Upper lobe of left lung (tissue), 6 donors: ENCODE measurements around the gene NHSL1. TPM values are rescaled to one million over a fixed set of nuclear protein-coding genes. Genes with fewer than 3 reads are reported as not detected.
A peak's percentile ranks its signal among the peaks of the same experiment; 100 is the strongest.

Source experiments
- ATAC-seq, 2 donors: fragments of 200-7000 bp; cut with Tn5 transposase; one replicate each; pipeline ENCODE4 v1.9.1; 2022; ENCODE audit warnings: mild to moderate bottlenecking in 2 of 2, moderate library complexity in 2 of 2; ENCODE audit not compliant: low FRiP score in 2 of 2
- DNase-seq, 2 donors: peaks; one replicate each; pipeline ENCODE4 v3.0.0-alpha.2; 2019 to 2020
- H3K27ac ChIP-seq, 4 donors: fragments of 200-600 bp; sonication (generic); one replicate each; pipeline ENCODE4 v1.5.1; 2016 to 2019
- H3K27me3 ChIP-seq, 4 donors: fragments of 200-600 bp; sonication (generic); one replicate each; pipeline ENCODE4 v1.5.1; 2017 to 2019
- H3K36me3 ChIP-seq, 4 donors: fragments of 200-600 bp; sonication (generic); one replicate each; pipeline ENCODE4 v1.5.1; 2016 to 2019
- H3K4me1 ChIP-seq, 4 donors: fragments of 200-600 bp; sonication (generic); one replicate each; pipeline ENCODE4 v1.5.1; 2018 to 2019
- H3K4me3 ChIP-seq, 4 donors: fragments of 200-600 bp; sonication (generic); one replicate each; pipeline ENCODE4 v1.5.1; 2017 to 2019; ENCODE audit warnings: mild to moderate bottlenecking in 2 of 4, moderate library complexity in 1 of 4
- H3K9me3 ChIP-seq, 4 donors: fragments of 200-600 bp; sonication (generic); one replicate each; pipeline ENCODE4 v1.5.1; 2018 to 2019
- CTCF ChIP-seq, 6 experiments: fragments of 450-650 bp in 4 of 6; fragments of 200-600 bp in 2 of 6; sonication (generic) in 2 of 6; IDR thresholded peaks; one replicate each; pipeline ENCODE4 v1.5.1; 2016 to 2019; ENCODE audit warnings: antibody characterized with exemption in 6 of 6
- EP300 ChIP-seq, 4 donors: sonication (generic); formaldehyde crosslinking; IDR thresholded peaks; one replicate each; pipeline ENCODE4 v1.5.1; 2017; ENCODE audit warnings: antibody characterized with exemption in 4 of 4, control low read depth in 2 of 4
- POLR2A ChIP-seq, 4 donors: fragments of 450-650 bp; IDR thresholded peaks; one replicate each; pipeline ENCODE4 v1.5.1; 2016 to 2017; ENCODE audit warnings: antibody characterized with exemption in 4 of 4, mild to moderate bottlenecking in 2 of 4
- POLR2AphosphoS5 ChIP-seq, 2 donors: sonication (generic); formaldehyde crosslinking; IDR thresholded peaks; one replicate each; pipeline ENCODE4 v1.5.1; 2017; ENCODE audit warnings: antibody characterized with exemption in 2 of 2
- WGBS, 2 donors: methylation state at CpG; one replicate each; pipeline ENCODE4 v1.1.5; 2017 to 2018; 5-methylcytosine and 5-hydroxymethylcytosine counted together
- total RNA-seq, 6 donors: library from RNA; depleted of rRNA in 4 of 6; stranded (reverse); fragments of >200 nt in 4 of 6; gene quantifications; one replicate each; pipeline versions ENCODE4 v1.1.0 to v1.2.1, GENCODE V29; 2016 to 2021
- donor health status: DM: no; HTN: no; CAD: no; lungs with moderate emphysema.
- donor health status: DM: no; HTN: yes; CAD: no; lungs with severe emphysema.

The NHSL1 gene
- total RNA-seq, 6 donors from 2014 or later: 37.3 to 80.2 (median 56.6) TPM

DNA sequence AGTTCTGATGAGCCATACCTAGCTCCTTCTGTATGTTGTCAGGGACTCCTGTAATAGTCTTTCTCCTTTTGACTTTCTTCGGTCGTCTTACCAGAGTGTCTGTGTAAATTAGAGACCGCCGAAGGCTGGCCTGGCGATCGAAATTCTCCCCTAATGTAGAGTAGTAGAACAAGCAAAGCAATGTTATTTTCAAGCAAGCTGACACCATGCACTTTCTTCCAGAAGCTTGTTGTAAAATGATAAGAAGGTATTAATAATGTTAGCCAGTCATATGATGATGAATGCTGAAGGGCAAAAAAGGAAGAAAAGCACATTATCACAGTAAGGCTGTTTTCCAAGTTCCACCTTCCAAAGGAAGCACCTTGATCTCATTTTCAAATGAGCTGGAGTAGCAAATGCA, 57.3 kb downstream of the NHSL1 start:
- DNase-seq (no peak), ATAC-seq (no peak)
- no peaks in the 10 kb centered on the region for H3K27me3 ChIP-seq
- WGBS, 2 donors: 87 to 96% methylated on average over 6 of the region's 6 CpGs
- no peak overlapping the region for H3K4me3 ChIP-seq
- TF ChIP-seq EP300 (IDR thresholded peaks at IDR 0.05): no peak
- no peak for TF ChIP-seq POLR2AphosphoS5 (IDR thresholded peaks at IDR 0.05)
- TF ChIP-seq CTCF (IDR thresholded peaks at IDR 0.05): no peak
- TF ChIP-seq POLR2A (IDR thresholded peaks at IDR 0.05): no peak
- no peaks in the 10 kb centered on the region for H3K4me1 ChIP-seq
- no peak overlapping the region for H3K27ac ChIP-seq
- no peaks in the 10 kb centered on the region for H3K9me3 ChIP-seq
- peaks cover 0 to 1% (median 0%) of the 10 kb centered on the region in 4 donors for H3K36me3 ChIP-seq

GRCh38 chr6:138440758-138441357, 58.4 kb downstream of the NHSL1 start:
- Histone ChIP-seq H3K9me3 (no peaks in the 10 kb centered on the region), H3K36me3 (no peaks in the 10 kb centered on the region), H3K4me1 (no peaks in the 10 kb centered on the region), H3K4me3 (no peak overlapping the region), H3K27me3 (no peaks in the 10 kb centered on the region), H3K27ac (no peak overlapping the region)
- 56 to 64% methylated on average over 4 of the region's 4 CpGs for WGBS, 2 donors
- TF ChIP-seq CTCF (IDR thresholded peaks at IDR 0.05): no peak
- TF ChIP-seq EP300 (IDR thresholded peaks at IDR 0.05): no peak
- no peak for TF ChIP-seq POLR2A (IDR thresholded peaks at IDR 0.05)
- TF ChIP-seq POLR2AphosphoS5 (IDR thresholded peaks at IDR 0.05): no peak
- DNase-seq (no peak), ATAC-seq (peak in 1 of 2 donors; percentile 50)

DNA sequence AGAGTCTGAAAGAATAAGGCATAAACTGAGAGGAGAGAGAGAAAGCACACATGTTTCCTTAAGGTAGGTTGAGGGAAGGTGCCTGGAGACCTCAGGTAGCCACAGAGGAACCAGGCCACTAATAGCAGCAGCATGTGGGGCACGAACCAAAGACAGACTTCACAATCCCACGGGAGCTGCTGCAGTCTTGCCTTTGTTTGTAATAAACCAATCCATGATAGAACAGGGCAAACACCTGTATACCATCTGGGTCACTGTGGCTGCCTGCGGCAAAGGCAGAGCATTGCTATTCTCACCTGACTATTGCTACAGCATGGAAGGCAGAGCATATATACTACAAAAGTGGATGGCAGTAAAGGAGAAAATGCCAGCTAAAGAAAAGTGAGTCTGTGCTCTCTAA, 59.0 kb downstream of the NHSL1 start:
- Histone ChIP-seq H3K27me3 (no peaks in the 10 kb centered on the region), H3K36me3 (no peaks in the 10 kb centered on the region), H3K27ac (no peak overlapping the region), H3K4me1 (peaks cover 0 to 1% (median 0%) of the 10 kb centered on the region in 4 donors), H3K4me3 (no peak overlapping the region), H3K9me3 (no peaks in the 10 kb centered on the region)
- WGBS, 2 donors: 76 to 83% methylated on average over 3 of the region's 3 CpGs
- ATAC-seq (no peak), DNase-seq (no peak)
- TF ChIP-seq EP300 (IDR thresholded peaks at IDR 0.05) (no peak), POLR2A (IDR thresholded peaks at IDR 0.05) (no peak), CTCF (IDR thresholded peaks at IDR 0.05) (no peak), POLR2AphosphoS5 (IDR thresholded peaks at IDR 0.05) (no peak)

GRCh38 chr6:138439546-138439945, 59.7 kb downstream of the NHSL1 start:
- no peak overlapping the region for H3K4me3 ChIP-seq
- TF ChIP-seq POLR2A (IDR thresholded peaks at IDR 0.05): no peak
- no peak for TF ChIP-seq CTCF (IDR thresholded peaks at IDR 0.05)
- TF ChIP-seq POLR2AphosphoS5 (IDR thresholded peaks at IDR 0.05): no peak
- no peak for TF ChIP-seq EP300 (IDR thresholded peaks at IDR 0.05)
- WGBS, 2 donors: 90 to 94% methylated on average over 7 of the region's 7 CpGs

DNA sequence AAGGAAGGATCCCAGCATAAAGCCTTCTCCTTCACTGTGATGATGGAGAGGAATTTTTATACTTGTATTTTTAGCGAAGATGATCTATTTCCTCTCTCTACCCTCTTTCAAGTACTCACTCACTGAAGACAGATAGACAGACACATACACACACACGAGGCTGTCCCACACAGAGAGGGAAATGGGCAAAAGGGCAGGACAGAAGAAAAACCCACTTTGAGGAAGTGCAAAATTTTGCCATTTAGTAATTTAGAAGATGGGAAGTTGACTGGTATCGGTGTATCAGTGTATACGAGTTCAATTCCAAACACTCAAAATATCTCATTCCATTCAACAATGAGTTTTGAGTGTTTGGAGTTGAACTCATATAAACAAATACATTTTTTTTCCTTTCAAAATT, 64.4 kb downstream of the NHSL1 start:
- TF ChIP-seq POLR2AphosphoS5 (IDR thresholded peaks at IDR 0.05) (no peak), CTCF (IDR thresholded peaks at IDR 0.05) (no peak), POLR2A (IDR thresholded peaks at IDR 0.05) (no peak), EP300 (IDR thresholded peaks at IDR 0.05) (no peak)
- Histone ChIP-seq H3K4me1 (peaks cover 0 to 6% (median 2%) of the 10 kb centered on the region in 4 donors), H3K9me3 (no peaks in the 10 kb centered on the region), H3K36me3 (peaks cover 0 to 9% (median 2%) of the 10 kb centered on the region in 4 donors), H3K4me3 (no peak overlapping the region), H3K27ac (no peak overlapping the region), H3K27me3 (no peaks in the 10 kb centered on the region)
- ATAC-seq (peak in 1 of 2 donors; percentile 46), DNase-seq (no peak)
- WGBS, 2 donors: 39 to 44% methylated on average over 4 of the region's 4 CpGs

More at GRCh38 chr6:138439546-138439945, 59.7 kb downstream of the NHSL1 start:
- DNase-seq (no peak), ATAC-seq (no peak)
- H3K36me3 ChIP-seq: no peaks in the 10 kb centered on the region
- no peaks in the 10 kb centered on the region for H3K9me3 ChIP-seq
- H3K27me3 ChIP-seq: no peaks in the 10 kb centered on the region
- H3K4me1 ChIP-seq: peaks cover 0 to 4% (median 2%) of the 10 kb centered on the region in 4 donors
- H3K27ac ChIP-seq: no peak overlapping the region
